Neural cell (in vitro differentiated cells): ENCODE measurements around the gene CEACAM21. TPM values are rescaled to one million over a fixed set of nuclear protein-coding genes. Genes with fewer than 3 reads are reported as not detected.
A peak's percentile ranks its signal among the peaks of the same experiment; 100 is the strongest.

Experiments used
- H2AFZ ChIP-seq: fragments of 200-600, 300-800 bp; sonication (generic), shearing (Covaris generic); 2 replicates; pipeline ENCODE4 v1.6.0; 2014; ENCODE audit warnings: low read depth, mild to moderate bottlenecking, antibody characterized with exemption, low read length, moderate library complexity
- H3F3A ChIP-seq: fragments of 200-600 bp; shearing (Covaris generic); 2 replicates; pipeline ENCODE4 v1.6.1; 2016; ENCODE audit warnings: mild to moderate bottlenecking, moderate library complexity, mixed read lengths, antibody characterized with exemption, low read length; ENCODE audit not compliant: insufficient read depth, poor library complexity, severe bottlenecking
- H3K27ac ChIP-seq: fragments of 200-600, 300-800 bp; sonication (generic), shearing (Covaris generic); 2 replicates; pipeline ENCODE4 v1.5.1; 2014; ENCODE audit warnings: mild to moderate bottlenecking, low read length, moderate library complexity
- H3K27me3 ChIP-seq: fragments of 300-800, 200-600 bp; sonication (generic), shearing (Covaris generic); 2 replicates; pipeline ENCODE4 v1.6.0; 2014; ENCODE audit warnings: mild to moderate bottlenecking, low read depth, low read length, moderate library complexity; ENCODE audit not compliant: insufficient read depth
- H3K36me3 ChIP-seq: fragments of 300-800, 200-600 bp; sonication (generic), shearing (Covaris generic); 2 replicates; pipeline ENCODE4 v1.5.1; 2014; ENCODE audit warnings: mild to moderate bottlenecking, antibody characterized with exemption, low read length, moderate library complexity; ENCODE audit not compliant: insufficient read depth
- H3K4me2 ChIP-seq: fragments of 300-800, 200-600 bp; sonication (generic), shearing (Covaris generic); 2 replicates; pipeline ENCODE4 v1.6.0; 2014; ENCODE audit warnings: mild to moderate bottlenecking, low read length
- H3K4me3 ChIP-seq: fragments of 300-800, 200-600 bp; sonication (generic), shearing (Covaris generic); 2 replicates; pipeline ENCODE4 v1.5.1; 2014; ENCODE audit warnings: mild to moderate bottlenecking, low read length, moderate library complexity
- H3K79me2 ChIP-seq: fragments of 200-600 bp; shearing (Covaris generic); replicated peaks from 2 replicates; pipeline ENCODE4 v1.6.0; 2014; ENCODE audit warnings: mild to moderate bottlenecking, low read length, moderate library complexity; ENCODE audit not compliant: insufficient read depth
- H3K9ac ChIP-seq: fragments of 300-800, 200-600 bp; sonication (generic), shearing (Covaris generic); 2 replicates; pipeline ENCODE4 v1.6.1; 2016; ENCODE audit warnings: mild to moderate bottlenecking, low read length, mixed read lengths
- H3K9me2 ChIP-seq: fragments of 200-600 bp; shearing (Covaris generic); 2 replicates; pipeline ENCODE4 v1.6.1; 2016; ENCODE audit warnings: mild to moderate bottlenecking, low read length, mixed read lengths; ENCODE audit not compliant: insufficient read depth
- H3K9me3 ChIP-seq: fragments of 200-600, 300-800 bp; sonication (generic), shearing (Covaris generic); 2 replicates; pipeline ENCODE4 v1.6.1; 2016; ENCODE audit warnings: mild to moderate bottlenecking, mixed run types, low read length, moderate library complexity, mixed read lengths
- H4K20me1 ChIP-seq: fragments of 200-600 bp; shearing (Covaris generic); 2 replicates; pipeline ENCODE4 v1.6.1; 2016; ENCODE audit warnings: mild to moderate bottlenecking, mixed run types; ENCODE audit not compliant: insufficient read depth
- EP300 ChIP-seq: fragments of 450-650 bp; conservative IDR thresholded peaks from 2 replicates; pipeline ENCODE4 v1.6.1; 2014; ENCODE audit warnings: antibody characterized with exemption, mild to moderate bottlenecking, moderate library complexity; ENCODE audit not compliant: poor library complexity, severe bottlenecking
- EZH2 ChIP-seq: fragments of 200-600, 300-800 bp; shearing (Covaris generic), sonication (generic); IDR thresholded peaks from 2 replicates; pipeline ENCODE4 v1.6.1; 2014; ENCODE audit warnings: antibody characterized with exemption, low read length, borderline replicate concordance, mild to moderate bottlenecking; ENCODE audit not compliant: insufficient read depth, poor library complexity, severe bottlenecking
- MXI1 ChIP-seq: fragments of 450-650 bp; conservative IDR thresholded peaks from 2 replicates; pipeline ENCODE4 v1.6.1; 2014; ENCODE audit warnings: antibody characterized with exemption, mild to moderate bottlenecking; ENCODE audit not compliant: poor library complexity, severe bottlenecking
- POLR2AphosphoS5 ChIP-seq: IDR thresholded peaks from 2 replicates; pipeline ENCODE4 v1.6.1; 2012
- RAD21 ChIP-seq: fragments of 450-650 bp; conservative IDR thresholded peaks from 2 replicates; pipeline ENCODE4 v1.6.1; 2014; ENCODE audit warnings: antibody characterized with exemption, mild to moderate bottlenecking, moderate library complexity
- REST ChIP-seq: IDR thresholded peaks from 2 replicates; pipeline ENCODE4 v1.6.1; 2012; ENCODE audit warnings: borderline replicate concordance
- SMC3 ChIP-seq: fragments of 450-650 bp; conservative IDR thresholded peaks from 2 replicates; pipeline ENCODE4 v1.6.1; 2014; ENCODE audit warnings: antibody characterized with exemption, mild to moderate bottlenecking, moderate library complexity; ENCODE audit not compliant: poor library complexity
- TAF1 ChIP-seq: IDR thresholded peaks from 2 replicates; pipeline ENCODE4 v1.6.1; 2012; ENCODE audit warnings: low read depth
- polyA plus RNA-seq: library from polyadenylated mRNA; depleted of rRNA; stranded (reverse); fragments of >200 nt; gene quantifications from 2 replicates; pipeline ENCODE4 v1.2.3, GENCODE V29; 2014

Gene CEACAM21
- polyA plus RNA-seq, 1 donor from 2014 or later, result 2.9 TPM

GRCh38 chr19:41563854-41564514 lies 12.0 kb upstream of the CEACAM21 start:
- peak overlapping the region; percentile 58 for H3K4me3 ChIP-seq
- peak overlapping the region; percentile 14 for H2AFZ ChIP-seq
- H3K36me3 ChIP-seq, result no peaks in the 10 kb centered on the region
- no peaks in the 10 kb centered on the region for H3K9me2 ChIP-seq
- peaks cover 4% of the 10 kb centered on the region for H3K9me3 ChIP-seq
- no peaks in the 10 kb centered on the region for H3F3A ChIP-seq
- H3K9ac ChIP-seq, result peak overlapping the region; percentile 12
- H4K20me1 ChIP-seq, result no peaks in the 10 kb centered on the region
- H3K4me2 ChIP-seq, result no peak overlapping the region
- H3K27me3 ChIP-seq, result peaks cover 40% of the 10 kb centered on the region
- H3K79me2 ChIP-seq, result no peaks in the 10 kb centered on the region
- no peak overlapping the region for H3K27ac ChIP-seq
- no peak for TF ChIP-seq POLR2AphosphoS5
- TF ChIP-seq MXI1, result no peak
- no peak for TF ChIP-seq RAD21
- TF ChIP-seq EZH2, result no peak
- TF ChIP-seq REST, result no peak

GRCh38 chr19:41564515-41565378 lies 11.2 kb upstream of the CEACAM21 start:
- Histone ChIP-seq H3K79me2 (no peaks in the 10 kb centered on the region), H4K20me1 (no peaks in the 10 kb centered on the region), H2AFZ (no peak overlapping the region), H3K9me2 (no peaks in the 10 kb centered on the region), H3K9ac (peak overlapping the region; percentile 7), H3K4me2 (no peak overlapping the region), H3K4me3 (peak overlapping the region; percentile 58), H3F3A (no peaks in the 10 kb centered on the region), H3K27ac (no peak overlapping the region), H3K9me3 (peaks cover 4% of the 10 kb centered on the region), H3K36me3 (no peaks in the 10 kb centered on the region), H3K27me3 (peaks cover 40% of the 10 kb centered on the region)
- no peak for TF ChIP-seq TAF1
- no peak for TF ChIP-seq MXI1

- no peak overlapping the region for H3K4me2 ChIP-seq
- no peak for TF ChIP-seq RAD21
- no peak for TF ChIP-seq EP300
- no peak for TF ChIP-seq POLR2AphosphoS5
- no peak for TF ChIP-seq EZH2
- TF ChIP-seq SMC3, result no peak
- no peak for TF ChIP-seq TAF1
- no peak for TF ChIP-seq MXI1
- H4K20me1 ChIP-seq, result no peaks in the 10 kb centered on the region
- H3K9ac ChIP-seq, result no peak overlapping the region
- no peak overlapping the region for H3K27ac ChIP-seq
- H3K36me3 ChIP-seq, result no peaks in the 10 kb centered on the region
- H3K27me3 ChIP-seq, result peaks cover 40% of the 10 kb centered on the region
- peaks cover 4% of the 10 kb centered on the region for H3K9me3 ChIP-seq
- H3K4me3 ChIP-seq, result peak overlapping the region; percentile 58
- no peaks in the 10 kb centered on the region for H3F3A ChIP-seq
- H3K79me2 ChIP-seq, result no peaks in the 10 kb centered on the region
- no peaks in the 10 kb centered on the region for H3K9me2 ChIP-seq
- no peak overlapping the region for H2AFZ ChIP-seq
These were observed 10.6 kb upstream of the CEACAM21 start for GRCh38 chr19:41565379-41565720.
